Inflammatory macrophage treated with lipopolysaccharide for 4 hours (primary cell): ENCODE data around the gene SMTNL2.
"Not testable (repeated sequence)": the region's sequence is repeated elsewhere in the genome, so short reads cannot be mapped to it uniquely, and the experiment has no call there.

Source experiments
- DNase-seq: peaks from one replicate; pipeline ENCODE4 v3.0.0-alpha.2; 2020

Gene SMTNL2

DNA sequence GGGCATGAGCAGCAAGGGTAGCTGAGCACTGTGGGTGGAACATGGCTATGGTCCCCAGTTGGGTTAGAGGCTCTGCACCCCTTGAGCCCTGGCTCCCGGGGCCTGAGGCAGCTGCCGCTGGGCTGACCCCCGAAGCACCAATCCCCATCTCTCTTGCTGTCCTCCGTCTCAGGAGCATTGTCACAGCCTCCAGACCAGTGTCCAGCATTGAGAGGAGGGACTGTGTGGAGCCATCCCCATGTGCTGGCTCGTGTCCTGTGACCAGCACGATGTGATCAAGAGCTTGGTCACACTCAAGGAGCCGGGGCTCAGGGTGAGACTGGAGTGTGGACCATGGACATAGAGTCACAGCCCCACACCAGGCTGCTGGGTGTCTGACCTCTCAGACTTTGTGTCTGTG is 2.9 kb downstream of the SMTNL2 start:
- DNase-seq, result no peak

DNA sequence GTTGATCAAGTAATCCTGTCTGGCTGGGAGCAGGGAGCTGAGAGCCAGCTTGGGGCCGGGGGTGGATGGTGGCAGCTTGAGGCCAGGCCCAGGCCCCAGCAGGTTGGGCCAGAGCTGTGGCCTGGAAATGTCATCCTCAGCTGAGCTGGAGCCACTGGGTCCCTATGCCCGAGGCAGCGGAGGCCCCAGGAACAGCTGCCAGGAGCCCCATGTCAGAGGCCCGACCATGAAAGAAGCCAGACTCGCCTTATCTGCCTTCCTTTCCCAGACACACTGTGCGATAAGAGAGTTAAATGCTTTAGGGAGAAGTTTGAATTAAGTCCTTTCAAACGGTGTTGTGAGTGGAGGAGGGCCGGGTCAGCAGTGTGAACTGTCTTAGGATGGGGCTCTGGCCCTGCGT is 3.5 kb downstream of the SMTNL2 start:
- DNase-seq, result no peak

DNA sequence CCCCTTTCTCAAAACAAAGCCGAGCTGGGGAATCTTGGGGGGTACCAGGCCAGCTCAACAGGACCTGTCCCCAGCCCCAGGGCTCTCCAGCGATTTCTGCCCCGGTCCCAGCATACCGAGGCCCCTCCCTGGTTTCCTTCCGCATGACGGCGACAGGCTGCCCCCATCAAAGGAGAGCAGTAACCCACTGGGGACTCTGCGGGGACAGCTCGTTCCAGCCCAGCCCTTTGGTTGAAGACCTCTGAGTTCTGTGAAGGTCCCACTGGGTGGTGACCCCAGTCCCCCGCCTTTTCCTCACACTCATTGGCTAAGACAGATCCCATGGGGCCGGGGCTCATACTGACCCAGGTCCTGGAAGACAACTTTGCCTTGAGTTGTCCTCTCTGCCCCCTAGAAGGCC is 4.1 kb downstream of the SMTNL2 start:
- DNase-seq, result no peak

DNA sequence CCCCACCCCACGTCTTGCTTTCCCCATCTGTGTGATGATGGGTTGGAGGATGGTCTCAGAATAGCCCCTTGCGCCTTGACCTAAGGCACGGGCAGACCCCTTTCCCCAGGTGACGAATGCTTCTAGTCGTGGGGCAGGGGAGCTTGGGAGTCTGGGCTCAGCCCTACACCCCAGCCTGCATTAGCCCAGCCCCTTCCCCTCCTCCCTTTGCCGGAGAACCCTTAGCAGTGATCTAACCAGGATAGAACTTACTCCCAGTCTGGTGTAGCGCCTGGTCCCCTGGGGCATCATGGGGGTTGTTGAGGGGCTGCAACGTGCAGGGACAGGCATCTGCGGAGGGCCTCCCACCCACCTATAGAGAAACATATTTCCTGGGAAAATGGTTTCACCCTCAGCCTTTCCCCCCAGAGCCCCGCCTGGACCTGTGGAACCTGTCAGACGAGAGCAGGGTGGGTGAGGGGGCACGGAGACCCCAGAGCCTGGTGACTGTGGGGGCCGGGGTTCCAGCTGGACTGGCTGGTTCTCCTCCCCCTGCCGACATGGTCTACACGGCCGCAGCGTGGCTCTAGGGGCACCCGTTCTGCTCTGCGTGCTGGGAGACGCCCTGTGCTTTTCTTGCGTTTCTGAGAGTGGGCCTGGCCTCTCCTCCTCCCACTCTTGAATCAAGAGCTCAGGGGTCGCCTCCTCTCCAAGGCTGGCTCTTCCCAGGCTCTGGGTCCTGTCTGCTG is 4.7 kb downstream of the SMTNL2 start:
- no peak for DNase-seq

DNA sequence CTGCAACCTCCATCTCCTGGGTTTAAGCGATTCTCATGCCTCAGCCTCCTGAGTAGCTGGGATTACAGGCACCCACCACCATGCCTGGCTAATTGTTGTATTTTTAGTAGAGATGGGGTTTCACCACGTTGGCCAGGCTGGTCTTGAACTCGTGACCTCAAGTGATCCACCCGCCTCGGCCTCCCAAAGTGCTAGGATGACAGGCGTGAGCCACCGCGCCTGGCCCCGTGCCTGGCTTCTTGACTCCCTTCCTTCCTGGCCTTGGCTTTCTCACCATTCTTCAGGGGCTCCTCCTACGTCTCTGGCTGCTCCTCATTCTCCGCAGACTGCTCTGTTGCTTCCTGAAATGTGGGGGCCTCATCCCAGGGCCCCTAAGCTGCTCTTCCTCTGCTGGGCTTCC is 5.7 kb downstream of the SMTNL2 start:
- DNase-seq, result not testable (repeated sequence)

DNA sequence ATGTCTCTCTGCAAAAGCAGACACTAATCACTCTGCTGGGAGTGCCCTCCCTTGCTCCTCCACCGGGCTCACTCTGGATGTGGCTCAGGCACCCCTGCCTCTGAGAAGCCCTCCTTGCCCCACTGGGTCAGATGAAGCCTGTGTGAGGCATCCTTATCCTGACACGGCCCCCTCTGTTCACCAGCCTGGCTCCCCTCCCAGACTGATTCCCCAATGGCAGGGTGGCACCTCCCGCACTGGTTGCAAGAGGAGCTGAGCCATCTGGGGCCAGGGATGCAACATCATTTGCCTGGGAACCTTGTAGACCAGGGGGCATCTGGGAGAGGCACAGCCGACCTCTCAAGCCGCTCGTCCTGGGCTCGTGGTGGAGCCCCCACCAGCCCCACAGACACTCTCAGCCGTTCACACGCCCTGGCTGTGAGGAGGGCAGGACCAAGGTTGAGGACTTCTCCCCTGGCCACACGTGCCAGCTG is 6.7 kb downstream of the SMTNL2 start:
- no peak for DNase-seq

DNA sequence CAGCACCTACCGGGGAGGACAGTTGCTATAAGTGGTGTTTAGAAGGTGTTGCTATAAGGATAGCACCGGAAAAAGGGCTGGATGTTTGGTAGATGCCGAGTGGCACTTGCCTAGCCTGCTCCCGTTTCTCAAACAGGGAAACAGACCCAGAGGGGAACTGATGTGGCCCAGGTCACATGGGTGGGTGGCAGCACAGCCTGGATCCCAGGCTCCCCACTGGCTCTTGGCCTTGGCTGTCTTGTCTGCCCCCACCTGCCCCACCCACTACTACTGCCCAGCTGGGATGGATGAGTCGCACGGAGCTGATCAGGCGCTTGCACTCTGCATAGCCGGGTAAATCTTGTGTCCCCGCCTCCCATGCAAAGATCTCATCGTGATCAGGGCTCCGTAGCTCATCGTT is 7.2 kb downstream of the SMTNL2 start:
- DNase-seq, result peak; percentile 78

DNA sequence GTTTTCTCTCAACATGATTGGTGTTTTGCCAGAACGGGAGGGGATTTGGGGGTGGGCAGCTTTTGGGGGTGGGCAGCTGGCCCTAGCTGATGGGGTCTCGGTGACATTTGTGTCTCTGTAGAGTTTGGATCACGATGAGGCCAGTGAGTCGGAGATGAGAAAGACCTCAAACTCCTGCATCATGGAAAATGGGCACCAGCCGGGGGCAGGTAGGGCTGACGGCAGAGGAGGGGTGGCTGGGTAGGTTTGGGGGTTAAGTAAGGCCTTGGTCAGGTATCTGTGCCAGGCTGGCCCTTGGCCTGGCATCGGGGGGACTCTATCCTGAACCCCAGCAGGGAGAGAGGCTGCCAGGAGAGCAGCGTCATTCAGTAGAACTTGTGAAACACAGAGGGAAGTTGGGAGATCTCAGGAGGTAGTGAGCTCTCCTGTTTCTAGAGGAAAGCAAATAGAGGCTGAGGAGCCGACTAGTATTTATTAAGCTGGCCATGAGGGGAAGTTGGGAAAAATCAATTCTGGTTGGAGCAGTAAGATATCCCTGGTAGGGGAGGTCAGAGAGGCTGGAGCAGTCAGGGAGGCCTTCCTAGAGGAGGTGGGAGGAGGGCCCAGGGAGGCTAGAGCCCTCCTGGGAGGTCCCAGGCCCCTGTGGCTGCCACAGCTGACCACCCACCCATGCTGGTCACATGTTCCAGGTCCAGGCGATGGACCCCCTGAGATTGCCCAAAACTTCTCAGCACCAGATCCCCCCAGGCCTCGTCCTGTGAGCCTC is 8.1 kb downstream of the SMTNL2 start:
- no peak for DNase-seq

DNA sequence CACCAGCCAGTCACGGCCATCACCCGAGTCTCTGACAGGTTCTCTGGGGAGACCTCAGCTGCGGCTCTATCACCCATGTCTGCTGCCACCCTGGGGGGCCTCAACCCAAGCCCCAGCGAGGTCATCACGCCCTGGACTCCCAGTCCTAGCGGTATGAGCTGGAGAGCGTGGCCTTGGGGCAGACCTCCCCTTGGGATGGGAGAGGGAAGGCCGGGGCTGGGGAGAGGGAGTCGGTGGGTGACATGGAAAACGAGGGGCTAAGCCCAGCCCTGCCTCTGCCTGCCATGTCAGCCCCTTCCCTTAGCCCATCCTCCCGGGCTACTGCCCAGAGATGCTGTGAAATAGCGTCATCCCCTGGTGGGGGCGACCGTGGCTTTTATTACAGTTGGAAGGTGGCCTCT is 8.7 kb downstream of the SMTNL2 start:
- no peak for DNase-seq

DNA sequence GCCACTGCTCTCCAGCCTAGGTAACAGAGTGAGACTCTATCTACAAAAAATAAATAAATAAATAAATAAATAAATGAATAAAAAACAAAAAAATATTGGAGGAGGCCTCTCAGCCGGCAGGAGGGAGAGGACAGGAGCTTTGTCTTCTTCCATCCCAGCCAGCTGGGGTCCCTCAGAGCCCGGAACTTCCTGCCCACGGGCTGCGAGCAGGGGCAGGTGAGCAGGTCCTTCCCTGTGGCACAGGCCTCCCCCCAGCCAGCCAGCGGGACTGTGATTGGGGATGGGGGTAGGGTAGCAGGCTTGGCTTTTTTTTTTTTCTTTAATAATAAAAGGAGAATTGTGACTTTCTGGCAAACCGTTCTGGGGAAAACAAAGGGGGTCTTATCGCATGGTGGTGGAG is 10.1 kb downstream of the SMTNL2 start:
- no peak for DNase-seq

DNA sequence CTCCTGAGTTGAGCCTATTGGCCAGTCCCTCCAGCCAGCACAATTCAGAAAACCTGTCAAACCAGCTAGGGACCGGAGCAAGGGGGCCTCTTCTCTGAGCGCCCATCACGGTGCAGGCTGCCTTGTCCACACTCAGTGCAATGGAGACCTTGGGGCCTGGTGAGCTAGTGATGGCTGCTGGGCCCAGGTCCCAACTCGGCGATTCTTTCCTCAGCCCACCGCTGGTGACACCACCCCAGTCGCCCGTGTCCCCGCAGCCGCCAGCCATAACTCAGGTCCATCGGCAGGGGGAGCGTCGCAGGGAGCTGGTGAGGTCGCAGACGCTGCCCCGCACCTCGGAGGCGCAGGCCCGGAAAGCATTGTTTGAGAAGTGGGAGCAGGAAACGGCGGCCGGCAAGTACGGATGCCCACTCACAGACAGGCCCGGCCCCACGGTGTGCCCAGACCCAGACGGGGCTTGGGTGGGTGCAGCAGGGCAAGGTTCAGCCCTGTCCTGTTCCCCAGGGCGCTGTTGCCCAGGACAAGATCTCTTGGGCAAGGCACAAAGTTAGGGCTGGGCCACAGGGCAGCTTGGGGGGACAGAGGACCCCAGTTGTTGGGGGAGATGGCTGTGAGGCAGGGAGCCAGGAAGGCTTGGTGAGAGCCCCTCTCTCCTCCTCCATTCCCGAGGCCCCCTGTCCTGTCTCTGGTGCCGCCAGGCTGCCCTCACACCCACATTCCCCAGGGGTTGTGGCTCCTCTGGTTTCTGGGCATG is 10.8 kb downstream of the SMTNL2 start:
- peak; percentile 44 for DNase-seq

DNA sequence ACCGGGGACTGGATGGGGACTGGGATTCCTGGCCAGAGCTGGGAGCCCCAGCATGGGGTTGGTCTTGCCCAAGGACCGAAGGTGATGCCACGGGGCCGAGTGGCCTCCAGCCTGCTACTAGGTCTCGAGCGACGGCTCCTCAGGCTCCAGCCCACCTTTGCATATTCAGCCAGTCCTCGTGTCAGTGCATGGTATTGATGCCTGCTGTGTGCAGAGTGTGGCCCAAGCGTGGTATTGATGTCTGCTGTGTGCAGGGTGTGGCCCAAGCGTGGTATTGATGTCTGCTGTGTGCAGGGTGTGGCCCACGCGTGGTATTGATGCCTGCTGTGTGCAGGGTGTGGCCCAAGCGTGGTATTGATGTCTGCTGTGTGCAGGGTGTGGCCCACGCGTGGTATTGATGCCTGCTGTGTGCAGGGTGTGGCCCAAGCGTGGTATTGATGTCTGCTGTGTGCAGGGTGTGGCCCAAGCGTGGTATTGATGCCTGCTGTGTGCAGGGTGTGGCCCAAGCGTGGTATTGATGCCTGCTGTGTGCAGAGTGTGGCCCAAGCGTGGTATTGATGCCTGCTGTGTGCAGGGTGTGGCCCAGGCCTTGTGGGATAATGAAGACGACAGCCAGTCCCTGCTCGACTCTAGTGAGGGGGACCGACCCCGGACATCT is 11.5 kb downstream of the SMTNL2 start:
- not testable (repeated sequence) for DNase-seq

DNA sequence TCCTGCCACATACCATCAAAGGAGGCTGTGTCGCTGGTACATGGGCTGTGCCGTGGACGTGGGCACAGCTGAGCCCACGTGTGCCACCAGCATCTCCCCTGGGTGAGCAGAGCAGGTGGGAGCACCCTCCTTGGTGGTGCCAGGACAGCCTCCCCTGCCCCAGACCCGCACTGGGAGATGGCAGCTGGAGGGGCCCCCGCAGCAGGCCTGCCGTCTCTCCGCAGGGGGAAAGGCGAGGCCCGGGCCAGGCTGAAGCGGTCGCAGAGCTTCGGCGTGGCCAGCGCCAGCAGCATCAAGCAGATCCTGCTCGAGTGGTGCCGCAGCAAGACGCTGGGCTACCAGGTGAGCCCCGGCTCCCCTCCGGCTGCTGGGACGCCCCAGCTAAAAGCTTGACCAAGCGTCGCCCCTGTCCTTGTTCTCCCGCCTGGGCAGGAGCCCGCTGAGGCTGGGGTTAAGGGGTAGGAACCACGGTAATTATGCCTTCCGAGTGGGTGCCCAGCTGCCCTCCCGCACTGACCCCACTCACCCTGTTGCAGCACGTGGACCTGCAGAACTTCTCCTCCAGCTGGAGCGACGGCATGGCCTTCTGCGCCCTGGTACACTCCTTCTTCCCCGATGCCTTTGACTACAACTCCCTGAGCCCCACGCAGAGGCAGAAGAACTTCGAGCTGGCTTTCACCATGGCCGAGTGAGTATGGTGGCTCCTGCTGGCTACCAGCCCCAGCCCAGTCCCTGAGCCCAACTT is 12.5 kb downstream of the SMTNL2 start:
- no peak for DNase-seq

DNA sequence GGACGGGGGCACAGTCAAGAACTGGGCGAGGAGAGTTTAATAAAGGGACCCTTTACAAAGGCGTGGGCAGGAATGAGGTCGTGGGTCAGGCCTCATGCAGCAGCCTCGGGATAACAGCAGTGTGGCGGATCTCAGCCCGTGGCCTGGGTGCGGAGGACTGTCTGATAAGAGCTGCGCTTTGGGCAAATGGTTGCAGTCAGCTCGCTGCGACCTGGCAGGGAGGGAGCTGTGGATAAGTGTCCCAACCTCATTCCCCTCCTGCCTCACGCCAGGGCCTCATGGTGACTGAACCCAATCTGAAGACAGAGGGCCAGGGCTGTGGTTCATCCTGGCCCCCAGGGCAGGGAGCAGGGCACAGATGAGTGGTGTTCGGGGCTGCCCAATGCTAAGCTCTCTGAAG is 13.6 kb downstream of the SMTNL2 start:
- no peak for DNase-seq

DNA sequence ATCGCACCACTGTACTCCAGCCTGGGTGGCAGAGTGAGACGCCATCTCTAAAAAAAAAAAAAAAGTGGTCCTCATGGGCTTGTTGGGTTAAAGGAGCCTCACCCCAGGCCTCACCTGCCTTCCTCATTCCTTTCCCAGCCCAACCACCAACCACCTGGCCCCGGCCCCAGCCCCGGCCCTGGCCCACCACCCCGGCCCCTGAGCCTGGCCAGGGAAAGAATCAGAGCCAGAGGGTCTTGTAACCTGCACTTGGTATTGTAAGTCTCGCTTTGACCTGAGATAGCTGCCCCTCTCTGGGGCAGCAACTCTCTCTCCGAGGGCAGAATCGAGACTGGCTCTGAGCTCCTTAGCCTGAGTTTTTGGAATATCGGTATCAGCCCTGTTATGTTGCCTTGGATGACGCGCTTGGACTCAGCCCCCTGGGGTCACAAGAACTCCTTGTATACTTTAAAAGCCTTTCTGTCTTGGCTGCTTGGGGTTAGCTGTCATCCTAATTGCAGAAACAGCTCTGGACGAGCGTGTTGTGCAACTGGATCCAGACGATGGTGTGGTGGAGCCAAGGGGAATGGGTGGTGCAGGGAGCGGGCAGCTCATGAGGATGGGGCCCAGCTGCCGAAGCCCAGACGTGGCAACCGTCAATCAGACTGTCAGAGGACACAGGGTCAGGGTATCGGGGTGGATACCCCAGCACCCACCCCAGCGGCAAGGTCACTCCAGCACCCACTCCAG is 14.6 kb downstream of the SMTNL2 start:
- no peak for DNase-seq

DNA sequence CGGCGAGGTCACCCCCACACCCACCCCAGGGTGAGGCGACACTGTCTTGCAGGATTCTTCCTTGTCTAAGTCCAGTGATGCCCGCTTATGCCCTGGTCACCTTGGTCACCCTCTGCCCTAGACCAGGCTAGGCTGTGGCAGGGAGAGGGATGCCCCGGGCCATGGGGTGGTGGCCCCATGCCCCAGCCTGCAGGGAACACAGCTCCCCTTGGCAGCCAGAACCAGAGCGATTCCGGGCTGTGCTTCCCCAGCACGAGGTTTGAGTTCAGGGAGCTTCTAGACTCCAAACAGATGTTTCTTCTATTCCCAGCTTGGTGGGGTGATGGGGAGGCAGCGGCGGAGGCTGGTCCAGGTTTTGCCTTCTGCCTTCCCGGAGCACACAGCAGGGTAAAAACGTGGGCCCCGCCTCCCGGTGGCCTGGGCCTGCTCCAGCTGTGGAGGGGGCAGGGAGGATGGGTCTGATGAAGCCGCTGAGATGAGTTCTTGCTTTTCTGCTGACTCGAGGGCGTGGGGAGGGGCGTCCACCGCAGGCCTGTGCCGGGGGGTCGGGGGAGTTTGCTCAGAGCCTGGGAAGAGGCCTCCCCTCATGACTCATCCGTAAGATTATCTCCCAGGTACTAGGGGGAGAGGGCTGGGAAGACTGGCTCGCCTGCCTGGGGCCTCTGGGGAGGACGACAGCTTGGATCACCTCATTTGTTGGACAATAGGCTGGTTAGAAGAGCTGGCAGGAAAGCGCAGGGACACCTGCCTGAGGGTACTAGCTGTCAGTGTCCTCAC is 15.4 kb downstream of the SMTNL2 start:
- no peak for DNase-seq

DNA sequence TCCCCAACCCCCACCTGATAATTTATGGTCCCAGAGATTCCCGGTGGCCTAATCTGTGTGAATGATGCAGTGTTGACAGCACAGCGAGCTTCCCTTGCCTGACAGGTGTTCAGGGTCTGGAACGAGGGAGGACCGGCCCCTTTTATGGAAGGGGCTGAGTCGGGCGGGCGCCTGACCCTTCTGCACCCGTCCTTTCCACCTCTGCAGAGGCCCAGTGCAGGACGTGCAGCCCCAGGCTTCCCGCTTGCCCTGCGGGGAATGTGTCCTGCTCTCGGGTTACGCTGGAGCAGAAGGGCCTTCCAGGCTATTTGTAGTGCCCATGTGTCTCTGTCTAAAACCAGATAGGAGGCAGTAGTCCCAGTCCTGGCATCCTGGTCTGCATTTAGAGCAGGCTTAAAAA is 16.2 kb downstream of the SMTNL2 start:
- no peak for DNase-seq

DNA sequence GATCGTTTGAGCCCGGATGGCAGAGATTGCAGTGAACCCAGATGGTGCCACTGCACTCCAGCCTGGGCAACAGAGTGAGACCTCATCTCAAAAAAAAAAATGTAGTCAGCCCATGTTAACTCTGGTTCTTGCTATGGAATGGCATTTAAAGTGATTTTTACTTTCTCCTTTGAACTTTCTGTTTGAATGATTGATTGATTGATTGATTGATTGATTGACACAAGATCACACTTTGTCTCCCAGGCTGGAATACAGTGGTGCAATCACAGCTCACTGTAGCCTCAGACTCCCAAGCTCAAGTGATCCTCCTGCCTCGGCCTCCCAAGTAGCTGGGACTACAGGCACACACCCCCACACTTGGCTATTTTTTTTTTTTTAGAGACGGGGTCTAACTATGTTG is 17.0 kb downstream of the SMTNL2 start:
- no peak for DNase-seq

DNA sequence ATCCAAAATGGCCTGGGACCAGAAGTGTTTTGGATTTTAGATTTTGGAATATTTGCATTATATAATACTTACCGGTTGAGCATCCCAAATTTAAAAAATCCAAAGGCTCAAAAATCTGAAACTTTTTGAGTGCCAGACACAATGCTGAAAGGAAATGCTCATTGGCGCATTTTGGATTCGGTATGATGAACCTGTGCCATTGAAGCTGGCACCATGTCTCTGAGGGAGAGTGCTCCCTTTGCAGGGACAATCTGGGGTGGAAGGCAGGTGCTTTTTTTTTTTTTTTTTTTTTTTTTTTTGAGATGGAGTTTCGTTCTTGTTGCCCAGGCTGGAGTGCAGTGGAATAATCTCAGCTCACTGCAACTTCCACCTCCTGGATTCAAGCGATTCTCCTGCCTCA is 17.7 kb downstream of the SMTNL2 start:
- no peak for DNase-seq

DNA sequence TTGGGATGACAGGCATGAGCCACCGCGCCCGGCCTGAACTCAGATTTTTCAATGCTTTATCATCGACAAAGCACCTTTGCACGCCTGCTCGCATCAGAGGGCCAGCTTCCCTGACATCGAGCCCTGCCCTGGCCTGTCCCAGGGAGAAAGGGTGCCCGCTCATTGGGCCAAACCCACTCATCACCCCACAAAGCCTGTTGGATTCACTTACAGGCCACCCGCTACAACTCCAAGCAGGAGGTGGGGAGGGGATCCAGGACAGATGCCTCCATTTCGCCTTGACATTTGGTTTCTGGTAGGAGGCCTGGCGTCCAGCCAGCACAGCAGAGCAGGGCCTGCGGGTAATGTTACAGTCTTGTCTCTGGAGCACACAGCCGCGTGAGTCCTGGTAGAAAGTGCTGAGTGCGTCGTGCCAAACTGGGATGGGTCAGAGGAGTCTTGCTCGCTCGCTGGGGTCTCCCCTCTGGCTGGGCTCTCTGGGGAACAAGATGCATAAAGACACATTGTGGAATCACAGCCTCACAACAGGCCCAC is 19.8 kb downstream of the SMTNL2 start:
- DNase-seq, result no peak

DNA sequence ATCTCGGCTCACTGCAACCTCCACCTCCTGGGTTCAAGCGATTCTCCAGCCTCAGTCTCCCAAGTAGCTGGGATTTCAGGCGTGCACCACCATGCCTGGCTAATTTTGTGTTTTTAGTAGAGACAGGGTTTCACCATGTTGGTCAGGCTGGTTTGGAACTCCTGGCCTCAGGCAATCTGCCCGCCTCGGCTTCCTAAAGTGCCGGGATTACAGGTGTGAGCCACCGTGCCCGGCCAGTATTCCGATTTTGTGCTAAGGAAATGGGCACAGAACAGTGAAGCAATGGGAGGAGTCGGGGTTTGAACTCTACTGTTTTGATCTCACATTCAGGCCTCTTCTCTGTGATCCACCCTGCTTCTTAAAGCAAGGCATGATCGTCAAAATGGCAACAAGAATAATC is 20.4 kb downstream of the SMTNL2 start:
- DNase-seq, result not testable (repeated sequence)
